GM21825 (cell line): ENCODE measurements around the gene TPRG1.

Experiments
- ATAC-seq: cut with Tn5 transposase; IDR thresholded peaks from one replicate; pipeline ENCODE4 v1.9.1; 2021; ENCODE audit warnings: mild to moderate bottlenecking, moderate library complexity; ENCODE audit not compliant: unreplicated experiment

TPRG1 gene

GRCh38 chr3:189165092-189165612 lies 6.6 kb upstream of the TPRG1 start:
- ATAC-seq, result no peak

GRCh38 chr3:189166321-189166720 lies 5.5 kb upstream of the TPRG1 start:
- ATAC-seq, result no peak

GRCh38 chr3:189167027-189167766 lies 4.6 kb upstream of the TPRG1 start:
- no peak for ATAC-seq

DNA sequence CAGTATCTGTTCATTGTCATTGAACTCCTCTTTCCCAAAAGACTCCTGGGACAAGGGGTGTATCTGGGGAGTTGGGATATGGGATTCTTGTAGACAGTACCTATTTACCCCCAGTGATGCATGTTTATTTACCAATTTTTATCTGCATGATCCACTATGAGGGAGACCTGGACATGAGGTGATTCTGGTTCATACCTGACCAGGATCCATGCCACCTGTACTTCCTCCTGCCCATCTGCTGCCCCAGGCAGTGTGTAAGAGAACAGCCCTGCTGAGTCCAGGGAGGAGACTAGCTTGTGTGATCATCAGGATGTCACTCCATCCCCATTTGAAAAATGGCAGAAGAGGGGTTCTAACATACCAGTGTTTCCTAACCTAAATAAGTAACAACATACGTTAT lies 3.1 kb upstream of the TPRG1 start:
- no peak for ATAC-seq

- no peak for ATAC-seq
Observed at GRCh38 chr3:189169728-189170127, 2.0 kb upstream of the TPRG1 start.

- no peak for ATAC-seq
Observed at GRCh38 chr3:189170559-189170958, 1.2 kb upstream of the TPRG1 start.

GRCh38 chr3:189172668-189173419 lies 1.1 kb downstream of the TPRG1 start:
- ATAC-seq, result no peak

GRCh38 chr3:189184566-189184965 lies 12.8 kb downstream of the TPRG1 start:
- ATAC-seq, result no peak

DNA sequence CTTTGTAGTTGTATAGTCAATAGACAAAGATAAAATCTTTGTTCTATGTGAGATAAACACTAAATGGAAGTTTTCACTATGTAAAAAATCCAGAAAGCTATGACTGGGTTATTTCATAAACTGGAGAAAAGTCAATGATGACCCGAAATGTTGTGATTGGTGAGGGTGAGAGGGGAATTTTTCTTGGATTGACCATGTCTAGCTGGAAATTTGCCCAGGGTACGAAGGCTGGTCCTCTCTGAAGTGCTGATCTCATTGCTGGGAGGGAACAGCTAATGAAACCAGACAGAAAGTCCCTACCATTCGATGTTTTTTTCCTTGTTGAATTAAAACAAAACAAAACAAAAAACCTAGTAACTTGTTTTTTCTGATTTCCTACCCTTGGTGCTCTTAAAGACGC lies 14.3 kb downstream of the TPRG1 start:
- no peak for ATAC-seq

DNA sequence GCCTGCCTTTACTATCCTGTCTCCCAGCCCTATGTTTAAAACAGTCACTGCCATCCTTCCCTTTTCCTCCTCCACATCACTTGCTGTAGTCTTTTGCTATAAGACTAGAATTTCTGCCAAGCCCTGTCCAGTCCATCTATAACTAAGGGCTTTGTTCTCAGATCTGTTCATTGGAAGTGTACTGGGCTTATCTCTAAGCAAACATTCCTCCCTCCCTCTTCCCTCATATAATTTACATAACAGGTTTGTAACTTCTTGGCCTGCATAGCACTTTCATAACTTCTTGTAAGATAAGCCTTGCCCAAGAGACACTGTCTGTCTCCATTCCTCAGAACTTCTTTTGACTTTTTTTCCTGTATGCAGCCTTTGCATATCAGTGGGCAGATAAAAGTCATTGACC lies 16.7 kb downstream of the TPRG1 start:
- ATAC-seq, result no peak

GRCh38 chr3:189192725-189193124 lies 21.0 kb downstream of the TPRG1 start:
- no peak for ATAC-seq

DNA sequence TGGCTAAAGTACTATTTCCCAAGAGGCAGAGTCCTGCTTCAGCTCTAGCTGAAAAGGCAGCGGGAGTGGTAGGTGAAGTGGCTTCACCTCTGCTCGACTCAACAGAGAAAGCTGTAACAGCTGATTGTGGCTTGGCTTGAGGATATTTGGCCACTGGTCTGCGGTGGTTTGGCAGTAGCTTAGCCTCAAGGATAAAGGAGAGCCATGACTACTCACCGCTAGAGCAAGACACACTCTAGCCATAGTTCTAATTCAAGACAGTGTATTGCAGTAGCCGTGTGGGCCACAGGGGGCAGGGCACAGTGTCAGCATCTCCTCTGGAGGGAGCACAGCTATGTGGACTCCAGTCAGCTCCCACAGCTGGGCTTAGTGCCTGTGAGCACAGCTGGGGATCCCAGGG lies 23.5 kb downstream of the TPRG1 start:
- ATAC-seq, result no peak

DNA sequence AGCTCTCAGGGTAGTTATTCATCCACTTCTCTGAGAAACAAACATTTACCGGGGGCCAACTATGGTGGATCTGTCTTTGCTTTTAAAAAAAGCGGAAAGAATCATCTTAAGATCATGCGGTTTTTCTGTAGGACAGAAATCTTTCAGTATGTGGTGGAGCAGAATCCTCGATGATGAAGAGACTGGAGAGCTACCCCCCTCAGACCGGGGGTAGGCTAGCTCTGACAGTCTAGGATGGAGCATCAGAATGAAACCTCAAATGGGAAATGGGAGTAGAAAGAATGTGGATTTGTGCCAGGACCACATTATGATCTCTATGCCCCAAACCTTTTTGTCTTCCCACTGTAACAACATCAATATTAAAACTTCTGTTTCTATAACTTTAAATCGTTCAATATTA lies 30.3 kb downstream of the TPRG1 start:
- no peak for ATAC-seq

DNA sequence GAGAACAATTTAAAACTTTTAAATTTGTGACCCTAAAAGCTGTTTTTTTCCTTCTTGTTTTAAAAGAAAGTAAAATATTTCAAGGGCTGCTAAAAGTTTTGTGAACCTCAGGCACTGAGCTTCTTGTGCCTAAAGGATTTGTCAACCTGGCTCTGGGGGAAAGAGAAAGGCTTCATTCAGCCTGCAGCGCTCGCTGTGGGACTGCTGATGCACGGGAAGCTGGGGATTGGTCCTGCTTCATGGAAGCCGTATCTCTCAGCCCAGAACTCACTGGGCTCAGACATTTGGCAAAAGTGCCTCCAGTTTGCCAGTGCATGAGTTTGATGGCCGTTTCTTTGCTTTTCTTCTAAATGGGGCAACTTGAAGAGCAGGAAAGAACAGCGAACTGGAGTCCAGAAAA lies 30.8 kb downstream of the TPRG1 start:
- ATAC-seq, result no peak

- ATAC-seq, result no peak
Observed at GRCh38 chr3:189204167-189204866, 32.5 kb downstream of the TPRG1 start.

GRCh38 chr3:189204937-189205336 lies 33.2 kb downstream of the TPRG1 start:
- ATAC-seq, result no peak

DNA sequence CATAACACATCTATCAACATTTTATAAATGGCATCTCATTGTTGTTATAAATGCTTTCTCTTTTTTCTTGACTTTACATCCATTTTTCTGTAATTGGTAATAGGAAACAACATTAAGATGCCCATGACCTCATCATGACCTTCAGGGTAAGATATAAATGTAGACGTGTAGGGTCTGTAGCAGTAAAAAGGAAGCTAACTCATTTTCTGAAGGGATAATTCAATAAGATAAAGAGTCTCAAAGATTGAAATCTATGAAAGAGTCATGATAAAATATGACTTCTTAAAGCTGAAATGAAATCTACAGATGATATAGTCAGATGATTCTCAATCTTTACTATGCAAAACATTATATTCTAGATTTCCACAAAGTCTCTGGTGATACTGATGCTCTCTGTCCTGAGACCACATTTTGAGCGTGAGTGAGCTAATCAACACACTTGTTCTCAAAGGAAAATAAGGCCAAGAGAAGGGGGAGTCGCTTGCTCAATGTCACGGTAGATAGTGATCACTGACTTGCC lies 38.5 kb downstream of the TPRG1 start:
- ATAC-seq, result no peak

DNA sequence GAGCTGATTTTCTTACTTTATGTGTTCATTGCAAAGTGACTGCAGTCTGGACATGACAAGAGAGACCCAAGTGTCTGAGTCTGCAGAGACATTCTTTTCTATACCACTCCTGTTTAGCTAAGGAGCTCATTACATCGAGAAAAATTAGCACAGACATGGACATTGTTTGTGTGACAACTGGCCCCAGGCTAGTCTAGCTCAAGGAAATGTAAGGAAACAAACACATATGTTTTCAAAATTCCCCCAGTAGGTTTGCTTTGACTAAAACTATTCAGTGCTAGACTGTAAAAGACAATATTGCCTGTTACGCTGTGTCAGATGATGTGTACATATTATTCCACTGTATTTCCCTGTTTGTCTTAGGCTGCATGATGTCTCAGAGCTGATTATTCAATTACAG lies 40.9 kb downstream of the TPRG1 start:
- ATAC-seq, result no peak

- no peak for ATAC-seq
Observed at GRCh38 chr3:189214651-189215050, 42.9 kb downstream of the TPRG1 start.

GRCh38 chr3:189222927-189223636 lies 51.3 kb downstream of the TPRG1 start:
- ATAC-seq, result no peak

GRCh38 chr3:189225431-189225830 lies 53.7 kb downstream of the TPRG1 start:
- no peak for ATAC-seq
